HUDEP-2 (cell line): Measurements from ENCODE around the gene AKR1E2.

Source experiments
- DNase-seq, 76 experiments: peaks; one replicate each; lab custom pipeline; 2025; ENCODE audit not compliant: unreplicated experiment in 76 of 76; lab: John Stamatoyannopoulos, UW

AKR1E2 gene

DNA sequence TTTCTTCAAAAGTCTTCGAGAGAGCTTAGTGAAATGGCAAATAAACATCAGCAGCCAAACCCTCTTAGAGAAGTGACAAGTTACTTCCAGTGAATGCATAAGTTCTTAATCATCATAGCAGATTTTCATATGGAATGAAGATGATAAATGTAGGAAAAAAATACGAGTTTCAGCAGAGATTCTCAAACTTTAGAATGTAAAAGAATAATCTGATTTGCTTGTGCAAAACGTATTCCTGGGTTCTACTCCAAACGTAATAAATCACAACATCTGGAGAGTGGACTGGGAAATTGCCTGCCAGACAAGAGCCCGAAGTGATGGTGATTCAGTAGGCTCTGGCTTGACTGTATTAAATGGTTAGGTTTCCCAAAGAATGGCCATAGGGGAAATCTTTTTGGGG lies 62.2 kb downstream of the AKR1E2 start:
- DNase-seq: no peak

DNA sequence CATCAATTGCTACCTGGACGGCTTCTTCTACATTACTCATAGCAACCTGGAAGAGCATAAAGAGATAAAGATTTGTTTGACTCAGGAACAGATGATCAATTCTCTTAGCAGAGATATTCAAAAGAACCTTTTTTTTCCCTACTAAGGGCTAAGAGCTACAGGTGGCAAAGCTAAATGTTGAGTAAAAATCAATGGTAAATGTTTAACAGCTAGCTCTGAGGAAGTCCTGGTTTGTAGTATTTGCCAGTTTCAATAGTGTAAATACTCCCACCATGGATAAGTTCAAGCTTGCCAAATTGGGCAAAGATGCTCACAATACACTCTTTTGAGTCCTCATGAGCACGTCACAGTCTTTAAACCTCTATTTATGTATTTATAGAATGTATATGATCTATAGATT lies 64.0 kb downstream of the AKR1E2 start:
- DNase-seq: no peak

DNA sequence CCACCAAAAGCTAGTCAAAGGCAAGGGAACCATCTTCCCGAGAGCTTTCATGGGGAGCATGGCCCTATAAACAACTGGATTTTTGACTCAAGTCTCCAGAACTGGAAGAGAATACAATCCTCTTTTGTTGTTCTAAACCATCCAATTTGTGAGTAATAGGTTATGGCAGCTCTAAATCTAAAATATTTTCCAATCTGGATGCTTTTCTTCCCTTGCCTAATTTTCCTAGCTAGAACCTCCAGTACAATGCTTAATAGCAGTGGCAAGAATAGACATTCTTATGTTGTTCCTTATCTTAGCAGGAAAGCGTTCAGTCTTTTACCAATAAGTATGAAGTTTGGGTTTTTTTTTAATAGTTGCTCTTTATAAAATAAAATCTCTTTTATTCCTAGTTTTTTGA lies 66.7 kb downstream of the AKR1E2 start:
- DNase-seq: no peak

DNA sequence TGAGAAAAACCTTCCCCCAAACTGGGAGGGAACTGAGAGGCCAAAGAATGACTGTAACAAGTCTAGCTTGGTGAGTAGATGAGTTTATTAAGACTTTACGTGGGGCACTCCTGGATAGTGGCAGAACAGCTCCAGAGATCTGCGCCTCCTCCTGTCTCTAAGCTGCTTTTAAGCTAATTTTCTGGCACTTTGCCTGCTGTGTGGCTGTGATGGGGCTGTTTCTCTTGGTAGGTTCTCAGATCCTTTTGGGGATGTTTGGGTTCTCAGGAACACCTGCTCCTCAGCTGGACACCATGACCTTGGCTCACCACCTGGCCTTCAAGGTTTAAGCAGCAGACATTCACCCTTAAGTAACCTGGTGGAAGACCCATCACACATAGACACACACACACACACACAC lies 68.3 kb downstream of the AKR1E2 start:
- no peak for DNase-seq
